Dedifferentiated amniotic fluid mesenchymal stem cell (primary cell): ENCODE results near the gene RAD9B.
"Not testable (repeated sequence)": the region's sequence is repeated elsewhere in the genome, so short reads cannot be mapped to it uniquely, and the experiment has no call there.

ENCODE experiments used
- DNase-seq: peaks from one replicate; pipeline ENCODE4 v3.0.0-alpha.2; 2016; ENCODE audit errors: extremely low spot score

The RAD9B gene

DNA sequence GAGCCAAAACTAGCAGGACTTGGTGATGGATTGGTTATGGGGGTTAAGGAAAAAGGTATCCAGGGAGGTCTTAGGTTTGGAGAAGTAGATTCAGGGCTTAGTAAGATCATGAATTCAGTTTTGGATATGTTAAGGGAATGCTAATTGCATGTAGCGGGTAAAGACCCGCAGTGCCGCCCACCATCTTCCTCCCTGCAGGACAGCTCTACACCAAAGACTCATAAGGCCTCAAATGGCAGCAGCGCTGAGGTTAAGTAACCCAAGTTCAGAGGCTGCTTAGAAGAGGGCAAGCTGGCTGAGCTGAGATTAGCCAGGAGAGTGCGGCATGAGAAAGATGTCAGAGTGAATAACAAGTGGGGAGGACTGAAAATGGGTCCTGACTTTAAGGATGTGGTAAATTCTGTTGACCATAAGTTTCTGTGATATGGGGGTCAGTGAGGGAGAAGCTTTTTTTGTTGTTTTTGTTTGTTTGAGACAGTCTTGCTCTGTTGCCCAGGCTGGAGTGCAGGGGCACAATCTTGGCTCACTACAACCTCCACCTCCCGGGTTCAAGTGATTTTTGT is 26.2 kb downstream of the RAD9B start:
- DNase-seq = no peak

DNA sequence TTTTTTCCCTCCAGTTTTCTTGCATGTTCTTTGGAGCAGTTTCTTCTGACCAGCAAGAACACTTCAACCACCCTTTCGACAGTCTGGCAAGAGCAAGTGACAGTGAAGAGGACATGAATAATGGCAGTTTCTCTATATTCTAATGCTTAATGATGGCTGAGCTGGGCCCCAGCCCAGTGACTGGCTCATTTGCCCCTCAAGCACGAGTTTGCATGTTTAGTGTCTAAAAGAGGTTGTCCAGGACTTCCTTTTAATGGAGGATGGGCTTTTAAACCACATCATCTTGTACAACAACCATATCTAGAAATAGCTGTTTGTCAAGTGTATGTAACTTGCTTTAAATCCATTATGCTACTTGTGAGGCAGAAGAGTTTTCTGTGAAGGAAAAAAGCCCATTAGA is 28.4 kb downstream of the RAD9B start:
- DNase-seq = no peak

DNA sequence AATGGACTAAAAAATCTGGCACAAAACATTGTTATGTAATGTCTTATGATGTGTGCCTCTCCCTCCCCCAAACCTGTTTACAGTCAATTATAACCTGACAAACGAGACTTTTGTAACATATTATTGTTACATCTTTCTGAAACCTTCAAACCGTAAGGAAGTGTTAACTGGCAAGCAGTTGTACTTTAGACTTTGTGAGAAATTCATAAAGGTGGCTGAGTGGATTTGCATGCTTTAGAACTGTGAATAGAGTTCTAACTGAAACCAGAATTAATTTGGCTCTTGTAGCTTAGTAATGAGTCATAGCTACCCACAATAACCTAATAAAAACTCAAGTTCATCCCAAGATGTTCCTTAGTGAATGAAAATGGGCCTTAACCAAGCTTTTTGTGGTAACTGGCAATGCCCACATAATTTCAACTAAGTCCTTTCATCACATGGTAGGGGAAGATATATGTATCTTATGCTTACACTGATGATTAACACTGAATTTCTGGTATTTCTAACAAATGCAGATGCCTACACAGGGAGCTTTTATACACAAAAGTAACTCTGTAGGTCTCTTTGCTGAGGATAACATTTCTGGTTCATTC is 29.7 kb downstream of the RAD9B start:
- no peak for DNase-seq

DNA sequence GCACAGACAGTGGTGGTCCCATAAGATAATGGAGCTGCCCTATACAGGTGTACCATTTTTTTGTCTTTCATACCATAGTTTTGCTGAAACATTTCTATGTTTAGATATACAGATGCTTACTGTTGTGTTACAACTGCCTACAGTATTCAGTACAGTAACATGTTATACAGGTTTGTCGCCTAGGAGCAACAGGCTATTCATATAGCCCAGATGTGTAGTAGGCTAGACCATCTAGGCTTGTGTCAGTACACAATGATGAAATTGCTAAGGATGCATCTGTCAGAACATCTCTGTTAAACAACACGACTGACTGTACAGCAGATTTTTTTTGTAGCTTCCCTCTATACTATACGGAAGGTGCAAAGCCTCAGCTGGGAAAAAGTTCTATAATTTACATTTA is 30.5 kb downstream of the RAD9B start:
- no peak for DNase-seq

DNA sequence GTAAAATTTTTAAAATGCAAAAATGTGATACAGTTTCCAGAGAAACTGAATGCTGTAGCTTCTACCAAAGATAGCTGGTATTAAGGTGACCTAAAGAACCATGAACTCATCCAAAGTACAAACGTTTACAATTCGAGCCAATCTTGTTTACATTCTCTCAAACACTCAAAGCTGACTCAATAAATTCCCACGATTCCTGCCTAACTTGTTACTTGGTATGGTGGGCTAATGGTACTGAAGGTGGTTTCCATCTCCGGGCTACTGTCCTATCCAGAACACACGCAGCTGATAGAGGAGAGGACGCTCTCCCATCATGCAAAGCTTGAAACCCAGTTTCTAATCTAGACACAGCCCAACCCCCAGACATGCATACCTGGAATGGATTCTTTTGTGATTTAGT is 31.5 kb downstream of the RAD9B start:
- DNase-seq = no peak

DNA sequence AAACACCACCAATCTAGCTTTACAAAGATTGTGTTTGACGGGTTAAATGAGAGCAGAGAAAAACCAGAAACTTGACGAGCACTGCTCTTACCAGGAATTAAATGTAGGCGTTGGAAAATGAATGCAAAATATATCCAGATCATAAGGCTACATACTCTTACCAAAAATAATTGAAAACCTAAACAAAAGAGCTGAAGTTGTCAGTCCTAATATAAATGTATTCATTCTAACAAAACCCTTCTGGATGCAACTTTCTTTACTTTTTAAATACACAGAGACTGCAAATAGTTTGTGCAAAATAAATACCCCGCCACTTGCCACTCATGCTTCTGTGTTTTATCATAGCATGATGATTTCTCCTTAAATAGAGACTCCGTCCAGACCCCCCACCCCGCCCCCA is 32.7 kb downstream of the RAD9B start:
- DNase-seq = peak; percentile 57

DNA sequence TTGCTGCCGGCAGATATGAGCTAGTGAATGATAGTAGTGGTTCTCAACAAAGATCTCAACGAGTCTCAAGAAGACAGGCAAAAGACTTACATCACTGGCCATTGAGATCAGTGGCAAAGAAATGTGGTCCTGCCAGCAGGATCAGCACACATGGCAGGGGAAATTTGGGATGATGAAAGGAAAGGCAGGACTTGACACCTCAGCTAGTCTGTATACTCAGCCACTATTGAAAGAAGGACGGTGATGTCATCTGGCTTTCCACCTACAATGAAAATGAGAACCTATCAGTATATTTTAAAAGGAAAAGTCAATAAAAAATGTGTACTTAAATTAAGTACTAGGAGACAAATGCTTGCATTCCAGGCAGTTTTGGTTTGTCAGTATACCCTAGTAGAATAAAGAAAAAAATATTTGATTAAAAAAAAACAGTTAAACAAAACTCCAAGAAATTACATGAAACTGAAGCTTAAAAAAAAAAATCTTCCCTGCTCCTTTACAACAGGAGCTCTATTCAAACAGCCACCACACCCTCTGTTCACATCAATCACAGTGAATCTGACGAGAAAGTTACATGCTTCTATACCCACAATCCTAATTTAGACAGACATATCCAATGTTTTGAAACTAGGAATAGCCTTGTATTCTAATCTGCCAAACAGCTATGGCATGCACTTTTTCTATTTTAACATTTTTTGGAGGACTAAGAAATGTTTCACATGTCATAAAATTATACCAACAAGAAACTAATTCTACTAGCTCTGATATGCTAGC is 34.9 kb downstream of the RAD9B start:
- DNase-seq = no peak

DNA sequence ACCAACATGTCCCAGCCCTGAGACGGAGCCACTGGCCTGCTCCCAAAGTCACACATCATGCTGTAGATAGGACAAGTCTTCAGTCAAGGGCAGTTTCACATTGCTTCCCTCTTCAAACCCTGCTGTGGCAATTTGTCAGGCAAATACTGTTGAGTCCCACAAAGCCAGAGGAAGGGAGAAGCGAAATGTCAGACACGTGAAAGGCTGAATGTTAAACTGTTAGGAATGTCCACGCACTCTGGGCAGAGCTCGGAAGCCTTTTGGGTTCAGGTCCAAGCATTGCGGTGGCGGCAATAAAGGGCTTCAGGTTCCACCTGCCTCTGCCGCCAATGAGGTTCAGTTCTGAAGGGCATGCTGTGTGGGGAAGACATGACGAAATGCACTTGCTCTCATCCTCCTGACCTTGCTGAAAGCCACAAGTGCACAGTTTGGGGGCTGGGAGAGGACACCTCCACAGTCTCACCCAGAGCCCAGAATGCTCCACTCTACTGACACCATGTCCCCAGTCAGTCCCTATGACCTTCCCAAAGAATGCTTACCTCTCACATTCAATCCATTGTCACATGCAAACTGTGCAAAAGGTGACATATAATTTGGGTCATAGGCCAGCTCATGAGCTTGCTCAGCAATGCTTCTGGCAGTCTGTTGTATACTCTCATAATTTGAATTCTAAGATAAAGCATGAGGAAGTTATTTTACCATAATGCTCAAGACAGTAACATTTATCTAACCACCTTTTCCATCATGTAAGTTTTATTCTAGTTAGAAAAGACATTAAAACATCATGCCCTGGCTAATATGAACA is 35.7 kb downstream of the RAD9B start:
- no peak for DNase-seq

DNA sequence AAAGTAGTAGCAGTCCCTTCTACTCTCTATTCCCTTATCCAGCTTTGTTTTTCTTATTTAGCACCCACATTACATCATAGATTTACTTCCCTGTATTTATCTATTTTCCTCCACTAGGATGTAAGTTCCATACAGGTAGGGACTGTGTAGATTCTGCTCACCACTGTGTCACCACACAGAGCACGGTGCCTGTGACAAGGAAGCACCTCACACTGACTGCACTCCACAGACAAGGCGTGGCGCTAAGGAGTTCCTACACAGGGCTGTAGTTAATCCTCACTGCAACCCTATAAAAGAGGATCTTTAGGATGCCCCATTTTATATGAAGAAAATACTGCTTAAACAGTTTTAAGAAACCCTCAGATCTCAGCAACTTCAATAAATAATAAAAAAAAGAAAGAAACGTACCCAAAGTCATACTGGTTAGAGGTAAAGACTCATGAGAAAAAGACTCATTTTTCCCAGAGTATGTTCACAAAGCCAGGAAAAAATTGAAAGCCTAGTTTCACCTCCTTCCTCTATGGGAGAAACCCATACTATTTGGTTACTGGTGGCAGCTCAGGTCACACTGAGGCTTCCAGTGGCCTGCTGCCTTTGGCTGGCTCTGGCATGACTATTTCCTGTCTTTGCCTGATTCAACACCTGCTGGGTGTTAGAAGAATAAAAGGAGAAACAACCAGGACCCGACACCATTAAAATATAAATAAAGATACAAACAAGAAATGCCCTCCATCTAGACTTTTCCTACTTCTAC is 36.9 kb downstream of the RAD9B start:
- no peak for DNase-seq

DNA sequence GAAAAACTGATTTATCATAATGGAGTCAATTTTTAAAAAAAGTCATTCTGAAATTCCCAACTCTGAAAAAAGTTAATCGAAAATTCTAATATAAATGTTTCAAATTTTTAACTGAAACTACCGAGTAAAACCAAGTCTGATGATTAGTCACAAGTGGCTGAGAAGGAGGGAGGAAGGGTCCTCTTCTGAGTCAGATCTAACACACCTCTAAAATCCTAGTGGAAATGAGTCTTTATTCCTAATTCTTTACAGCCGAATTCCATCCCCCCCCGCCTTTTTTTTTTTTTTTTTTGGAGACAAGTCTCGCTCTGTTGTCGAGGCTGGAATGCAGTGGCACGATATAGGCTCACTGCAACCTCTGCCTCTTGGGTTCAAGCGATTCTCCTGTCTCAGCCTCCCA is 37.9 kb downstream of the RAD9B start:
- no peak for DNase-seq

DNA sequence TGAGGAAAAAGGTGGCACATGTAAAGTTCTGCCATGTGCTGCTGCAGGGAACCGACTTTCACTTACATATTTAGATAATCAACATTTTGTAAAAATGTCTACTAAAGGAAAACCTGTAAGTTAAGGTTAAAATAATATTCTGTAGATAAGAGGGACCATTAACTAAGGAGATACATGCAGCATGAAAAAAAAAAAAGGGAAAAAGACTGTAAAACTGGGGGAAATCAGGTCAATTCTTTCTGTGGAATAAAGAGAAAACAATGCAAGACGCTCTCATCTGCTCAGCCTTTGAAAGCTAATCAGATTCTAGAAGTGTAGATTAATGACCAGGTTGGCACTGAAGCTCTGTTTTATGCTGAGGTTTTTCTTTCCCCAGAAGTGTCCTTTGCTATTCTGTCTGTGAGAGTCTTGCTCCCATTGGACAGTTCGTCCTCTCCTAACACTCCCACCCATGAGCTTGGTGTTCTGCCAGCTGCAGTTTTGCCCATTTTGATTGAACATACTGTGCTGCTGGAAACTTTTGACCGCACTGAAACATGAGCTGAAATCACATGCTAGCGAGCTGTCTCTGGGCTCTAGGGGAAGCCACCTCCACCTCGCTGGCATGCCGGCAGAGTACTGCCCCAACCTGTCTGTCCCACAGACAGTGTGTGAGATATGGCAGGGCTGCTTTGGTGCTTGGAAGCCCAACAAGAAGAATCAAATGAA is 41.3 kb downstream of the RAD9B start:
- DNase-seq = no peak

DNA sequence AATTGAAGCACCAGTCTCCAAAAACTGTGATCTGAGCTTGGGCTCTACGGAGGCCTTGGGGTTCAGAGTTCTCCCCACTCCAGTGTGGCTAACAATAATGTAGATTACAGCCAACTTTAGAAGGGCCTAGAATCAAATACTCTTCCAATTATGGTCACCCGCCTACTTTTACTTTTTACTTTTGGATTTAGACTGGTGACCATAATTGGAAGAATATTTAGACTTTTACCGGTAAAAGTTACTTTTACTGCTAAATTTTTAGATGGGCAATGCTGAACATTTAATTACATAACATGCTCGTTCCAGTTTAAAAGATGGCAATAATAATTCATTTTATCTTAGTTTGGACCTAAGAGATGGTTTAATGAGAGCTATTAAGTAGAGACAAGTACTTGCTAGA is 41.8 kb downstream of the RAD9B start:
- DNase-seq = no peak

DNA sequence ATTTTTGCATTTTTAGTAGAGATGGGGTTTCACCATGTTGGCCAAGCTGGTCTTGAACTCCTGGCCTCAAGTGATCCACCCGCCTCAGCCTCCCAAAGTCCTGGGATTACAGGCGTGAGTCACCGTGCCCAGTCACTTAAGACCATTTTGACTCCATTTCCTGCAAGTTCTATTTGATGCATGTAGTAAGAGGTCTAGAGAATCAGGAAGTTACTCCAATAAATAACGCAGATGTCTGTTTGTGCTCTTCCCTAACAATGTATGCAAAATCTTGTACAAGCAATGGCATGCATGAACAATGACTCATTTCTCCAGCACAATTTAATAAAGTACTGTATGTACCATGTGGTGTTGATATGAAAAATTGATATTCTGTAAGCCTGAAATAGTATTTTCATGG is 43.1 kb downstream of the RAD9B start:
- DNase-seq = not testable (repeated sequence)

DNA sequence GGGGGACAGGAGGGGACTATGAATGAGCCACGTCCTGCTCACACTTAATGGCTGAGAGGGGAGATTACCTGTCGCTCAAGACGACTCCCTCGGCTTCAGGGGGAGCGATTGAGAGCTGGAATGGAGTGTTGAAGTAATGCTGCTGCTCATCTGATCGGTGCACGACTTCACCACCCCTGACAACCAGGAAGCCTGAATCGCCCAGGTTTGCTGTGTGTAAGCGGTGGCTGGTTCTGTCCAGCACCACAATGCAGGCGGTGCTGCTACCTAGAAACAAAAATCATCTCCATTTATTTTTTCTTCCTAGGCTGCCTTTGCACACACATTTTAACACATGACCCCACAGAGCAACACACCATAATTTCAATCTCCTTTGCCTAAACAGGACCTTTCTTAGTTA is 43.7 kb downstream of the RAD9B start:
- DNase-seq = no peak

DNA sequence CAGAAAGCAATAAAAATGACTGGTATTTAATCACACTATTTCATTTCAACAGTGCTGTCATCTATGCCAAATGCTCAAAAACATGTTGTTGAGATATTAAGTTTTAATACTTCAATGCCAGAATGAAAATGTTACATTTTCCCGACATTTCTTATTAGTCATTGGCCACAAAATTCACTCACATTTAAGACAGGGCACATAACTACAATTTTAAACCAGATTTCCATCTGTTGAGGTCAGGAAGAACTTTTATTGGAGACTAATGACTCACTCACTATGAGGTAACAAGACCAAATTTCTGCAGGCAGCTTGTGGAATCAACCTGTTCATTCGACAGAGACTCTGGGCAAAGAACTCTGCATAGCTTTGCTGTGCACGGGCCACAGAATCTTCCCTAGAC is 44.2 kb downstream of the RAD9B start:
- peak; percentile 64 for DNase-seq

DNA sequence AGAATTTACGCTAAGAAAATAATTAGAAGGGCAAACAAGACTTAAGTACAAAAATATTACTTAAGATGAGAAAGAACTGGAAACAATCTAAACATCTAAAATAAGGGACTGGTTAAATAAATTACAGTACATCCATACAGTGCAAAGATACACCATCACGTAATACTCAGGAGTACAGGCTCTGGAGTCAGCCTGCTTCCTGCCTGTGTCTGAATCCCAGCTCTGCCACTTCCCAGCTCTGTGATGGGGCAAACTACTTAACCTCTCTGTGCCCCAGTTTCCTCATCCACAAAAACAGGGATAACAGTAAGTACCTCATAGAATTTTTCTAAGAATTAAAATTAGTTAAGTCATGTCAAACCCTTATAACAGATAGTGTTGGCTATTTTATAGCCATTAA is 45.0 kb downstream of the RAD9B start:
- DNase-seq = no peak

DNA sequence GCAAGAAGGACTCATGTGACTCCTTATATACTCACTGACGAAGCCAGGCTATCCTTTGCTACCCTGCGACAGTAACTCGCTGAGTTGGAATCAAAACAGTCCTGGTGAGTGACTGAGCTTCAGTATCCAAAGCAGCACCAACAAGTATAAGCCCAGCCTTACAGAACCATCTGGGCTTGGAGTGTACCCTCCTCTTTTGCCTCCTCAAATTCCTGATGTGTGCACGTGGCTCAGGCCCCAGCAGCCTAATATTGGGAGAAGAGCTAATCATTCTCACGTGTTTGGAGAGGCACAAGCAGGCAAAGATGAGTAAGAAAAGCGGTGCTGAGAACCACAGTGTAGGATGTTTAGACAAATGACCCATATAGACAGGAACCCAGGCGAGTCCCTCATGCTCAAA is 46.5 kb downstream of the RAD9B start:
- DNase-seq = peak; percentile 29

DNA sequence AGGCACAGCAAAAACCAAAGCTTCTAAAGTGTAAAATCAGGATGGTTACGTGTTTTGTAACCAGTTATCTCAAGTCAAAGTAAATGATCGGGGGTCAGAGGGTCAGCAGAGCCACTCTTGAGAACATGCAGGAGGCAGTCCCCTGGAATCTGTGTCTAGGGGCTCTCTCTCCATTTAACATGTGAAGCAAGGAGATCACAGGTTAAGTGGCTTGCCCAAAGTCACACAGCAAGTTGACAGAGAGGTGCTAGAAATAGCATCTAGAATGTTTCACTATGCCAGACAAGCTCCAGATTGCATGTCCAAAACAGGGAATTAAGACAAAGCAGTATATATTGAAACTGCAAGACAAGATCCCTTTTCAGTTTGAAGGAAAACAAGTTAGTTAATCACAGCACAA is 47.6 kb downstream of the RAD9B start:
- DNase-seq = no peak

DNA sequence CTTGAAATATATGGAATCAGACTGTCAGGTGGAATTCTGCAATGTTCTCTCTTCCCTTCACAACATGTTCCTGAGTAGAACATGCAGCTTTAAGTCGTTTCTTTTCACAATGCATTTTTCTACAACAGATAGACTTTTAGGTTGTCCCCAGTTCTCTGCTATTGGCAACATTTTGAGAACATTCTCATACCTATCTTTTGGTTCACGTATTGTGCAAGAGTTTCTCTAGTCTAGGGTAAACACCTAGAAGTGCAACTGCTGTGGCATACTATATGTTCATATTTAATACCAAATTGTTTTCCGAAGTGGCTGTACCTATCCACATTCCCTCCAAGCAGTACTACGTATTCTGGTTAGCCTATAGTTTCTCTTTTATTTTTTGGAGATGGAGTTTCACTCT is 48.9 kb downstream of the RAD9B start:
- DNase-seq = no peak
